ENCODE measurements around the gene CD68.

CD68 gene

GRCh38 chr17:7555320-7555948, 24.0 kb upstream of the CD68 start:
- Mint-ChIP-seq H3K4me1 (peaks cover 54% of the 10 kb centered on the region), H3K36me3 (peaks cover 10% of the 10 kb centered on the region), H3K27me3 (no peaks in the 10 kb centered on the region), H3K27ac (peak overlapping the region; percentile 43), H3K9me3 (no peaks in the 10 kb centered on the region), H3K4me3 (no peak overlapping the region)
- ATAC-seq (ENCODE audit: low read depth) (no peak), DNase-seq (ENCODE audit: low spot score in 2 of 2) (no peak)

- peak overlapping the region; percentile 2 for H3K4me3 Mint-ChIP-seq
Observed at GRCh38 chr17:7556627-7557026, 22.8 kb upstream of the CD68 start.

GRCh38 chr17:7557147-7557764, 22.2 kb upstream of the CD68 start:
- peak overlapping the region; percentile 99 for H3K27ac Mint-ChIP-seq
- H3K9me3 Mint-ChIP-seq: no peaks in the 10 kb centered on the region
- peaks cover 5% of the 10 kb centered on the region for H3K36me3 Mint-ChIP-seq
- DNase-seq (ENCODE audit: low spot score in 2 of 2) (no peak), ATAC-seq (ENCODE audit: low read depth) (no peak)
- H3K4me1 Mint-ChIP-seq: peaks cover 55% of the 10 kb centered on the region
- no peak overlapping the region for H3K4me3 Mint-ChIP-seq
- H3K27me3 Mint-ChIP-seq: no peaks in the 10 kb centered on the region

More at GRCh38 chr17:7556627-7557026, 22.8 kb upstream of the CD68 start:
- Mint-ChIP-seq H3K9me3 (no peaks in the 10 kb centered on the region), H3K27me3 (no peaks in the 10 kb centered on the region), H3K4me1 (peaks cover 57% of the 10 kb centered on the region), H3K27ac (peak overlapping the region; percentile 24), H3K36me3 (peaks cover 5% of the 10 kb centered on the region)
- DNase-seq (ENCODE audit: low spot score in 2 of 2) (no peak), ATAC-seq (ENCODE audit: low read depth) (no peak)

- Mint-ChIP-seq H3K4me1 (peaks cover 55% of the 10 kb centered on the region), H3K36me3 (peaks cover 5% of the 10 kb centered on the region), H3K27ac (peak overlapping the region; percentile 99), H3K9me3 (no peaks in the 10 kb centered on the region), H3K27me3 (no peaks in the 10 kb centered on the region), H3K4me3 (peak overlapping the region; percentile 86)
- ATAC-seq (ENCODE audit: low read depth): peak; percentile 15
- DNase-seq (ENCODE audit: low spot score in 2 of 2): peak in 1 of 2 donors; percentile 45
Observed at GRCh38 chr17:7557775-7558543, 21.5 kb upstream of the CD68 start.

GRCh38 chr17:7558544-7559319, 20.7 kb upstream of the CD68 start, which contains the start of gene TNFSF13:
TSS of gene TNFSF13 (plus strand) at chr17:7558750. CDS start at chr17:7559040, 290 bp downstream.
- Mint-ChIP-seq H3K36me3 (peaks cover 5% of the 10 kb centered on the region), H3K4me1 (peaks cover 51% of the 10 kb centered on the region), H3K27me3 (no peaks in the 10 kb centered on the region), H3K4me3 (peak within 1 kb of the TSS; percentile 86), H3K27ac (peak within 1 kb of the TSS; percentile 99), H3K9me3 (no peaks in the 10 kb centered on the region)
- ATAC-seq (ENCODE audit: low read depth) (no peak), DNase-seq (ENCODE audit: low spot score in 2 of 2) (no peak)

- Mint-ChIP-seq H3K27me3 (no peaks in the 10 kb centered on the region), H3K27ac (peak overlapping the region; percentile 99), H3K4me3 (peak overlapping the region; percentile 98), H3K36me3 (peaks cover 5% of the 10 kb centered on the region), H3K4me1 (peaks cover 51% of the 10 kb centered on the region), H3K9me3 (no peaks in the 10 kb centered on the region)
- DNase-seq (ENCODE audit: low spot score in 2 of 2) (no peak), ATAC-seq (ENCODE audit: low read depth) (no peak)
Observed at GRCh38 chr17:7559320-7560171, 19.9 kb upstream of the CD68 start.

GRCh38 chr17:7560172-7561027, 19.0 kb upstream of the CD68 start:
- Mint-ChIP-seq H3K36me3 (peaks cover 6% of the 10 kb centered on the region), H3K9me3 (no peaks in the 10 kb centered on the region), H3K4me1 (peaks cover 47% of the 10 kb centered on the region), H3K4me3 (peak overlapping the region; percentile 98), H3K27ac (peak overlapping the region; percentile 99), H3K27me3 (no peaks in the 10 kb centered on the region)
- ATAC-seq (ENCODE audit: low read depth) (peak; percentile 34), DNase-seq (ENCODE audit: low spot score in 2 of 2) (peak; percentile 59 to 64)

GRCh38 chr17:7561028-7561575, 18.3 kb upstream of the CD68 start:
- ATAC-seq (ENCODE audit: low read depth) (peak; percentile 65), DNase-seq (ENCODE audit: low spot score in 2 of 2) (peak; percentile 81 to 87)
- H3K27me3 Mint-ChIP-seq: no peaks in the 10 kb centered on the region
- H3K9me3 Mint-ChIP-seq: no peaks in the 10 kb centered on the region
- peak overlapping the region; percentile 98 for H3K4me3 Mint-ChIP-seq
- peak overlapping the region; percentile 99 for H3K27ac Mint-ChIP-seq
- H3K36me3 Mint-ChIP-seq: peaks cover 7% of the 10 kb centered on the region
- H3K4me1 Mint-ChIP-seq: peaks cover 44% of the 10 kb centered on the region

- H3K9me3 Mint-ChIP-seq: no peaks in the 10 kb centered on the region
- ATAC-seq (ENCODE audit: low read depth): peak; percentile 76
- H3K27me3 Mint-ChIP-seq: no peaks in the 10 kb centered on the region
- H3K36me3 Mint-ChIP-seq: peaks cover 7% of the 10 kb centered on the region
- H3K27ac Mint-ChIP-seq: peak within 1 kb of the TSS; percentile 99
- peaks cover 40% of the 10 kb centered on the region for H3K4me1 Mint-ChIP-seq
- DNase-seq (ENCODE audit: low spot score in 2 of 2): peak; percentile 85 to 86
- H3K4me3 Mint-ChIP-seq: peak within 1 kb of the TSS; percentile 98
Observed at GRCh38 chr17:7561589-7562207, 17.7 kb upstream of the CD68 start, which contains the start of gene SENP3. TSS of gene SENP3 (plus strand) at chr17:7561919. CDS start at chr17:7563077, 1,158 bp downstream.

GRCh38 chr17:7562208-7562605, 17.2 kb upstream of the CD68 start:
- ATAC-seq (ENCODE audit: low read depth) (no peak), DNase-seq (ENCODE audit: low spot score in 2 of 2) (no peak)
- Mint-ChIP-seq H3K27me3 (no peaks in the 10 kb centered on the region), H3K4me1 (peaks cover 40% of the 10 kb centered on the region), H3K27ac (peak overlapping the region; percentile 99), H3K9me3 (no peaks in the 10 kb centered on the region), H3K4me3 (peak overlapping the region; percentile 91), H3K36me3 (peaks cover 7% of the 10 kb centered on the region)

GRCh38 chr17:7563115-7563869, 16.1 kb upstream of the CD68 start:
- H3K9me3 Mint-ChIP-seq: no peaks in the 10 kb centered on the region
- no peak overlapping the region for H3K27ac Mint-ChIP-seq

More at GRCh38 chr17:7563115-7563869, 16.1 kb upstream of the CD68 start:
- Mint-ChIP-seq H3K36me3 (peaks cover 11% of the 10 kb centered on the region), H3K27me3 (no peaks in the 10 kb centered on the region), H3K4me1 (peaks cover 37% of the 10 kb centered on the region), H3K4me3 (peak overlapping the region; percentile 43)
- no peak for DNase-seq (ENCODE audit: low spot score in 2 of 2)
- ATAC-seq (ENCODE audit: low read depth): no peak
